ENCODE data around the gene EGFL8. TPM values are rescaled to one million over a fixed set of nuclear protein-coding genes. Genes with fewer than 3 reads are reported as not detected.

The EGFL8 gene
- total and polyA plus RNA-seq, 9 of the 15 experiments (the other 6 are each of a cell fraction or from before 2014, with no cell fraction given): 2.2 to 47.4 (median 14.2) TPM

DNA sequence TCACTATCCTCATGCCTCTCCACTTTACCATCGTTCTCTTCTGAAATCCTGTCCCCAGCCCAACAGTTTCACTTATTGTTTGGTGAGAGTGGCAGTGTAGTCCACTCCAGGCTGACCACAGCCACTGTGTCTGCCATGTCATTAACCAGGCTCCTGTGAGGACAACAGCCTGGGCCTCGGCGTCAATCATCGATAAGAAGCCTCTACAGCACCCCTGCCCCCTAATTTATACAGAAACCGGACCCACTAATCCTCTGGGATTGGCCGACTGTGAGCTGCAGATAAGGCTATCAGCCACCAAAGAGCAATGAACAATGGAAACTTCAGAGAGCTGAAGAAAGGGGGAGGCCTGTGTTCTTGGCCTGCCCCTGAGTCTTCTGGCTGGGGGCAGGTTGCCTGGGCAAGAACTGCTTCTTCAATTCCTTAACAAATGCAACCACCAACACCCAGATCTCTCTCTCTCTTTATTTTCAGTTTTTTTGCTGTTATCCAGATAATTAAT is 3.4 kb downstream of the EGFL8 start (continued):
- TF ChIP-seq, protein P1, sequence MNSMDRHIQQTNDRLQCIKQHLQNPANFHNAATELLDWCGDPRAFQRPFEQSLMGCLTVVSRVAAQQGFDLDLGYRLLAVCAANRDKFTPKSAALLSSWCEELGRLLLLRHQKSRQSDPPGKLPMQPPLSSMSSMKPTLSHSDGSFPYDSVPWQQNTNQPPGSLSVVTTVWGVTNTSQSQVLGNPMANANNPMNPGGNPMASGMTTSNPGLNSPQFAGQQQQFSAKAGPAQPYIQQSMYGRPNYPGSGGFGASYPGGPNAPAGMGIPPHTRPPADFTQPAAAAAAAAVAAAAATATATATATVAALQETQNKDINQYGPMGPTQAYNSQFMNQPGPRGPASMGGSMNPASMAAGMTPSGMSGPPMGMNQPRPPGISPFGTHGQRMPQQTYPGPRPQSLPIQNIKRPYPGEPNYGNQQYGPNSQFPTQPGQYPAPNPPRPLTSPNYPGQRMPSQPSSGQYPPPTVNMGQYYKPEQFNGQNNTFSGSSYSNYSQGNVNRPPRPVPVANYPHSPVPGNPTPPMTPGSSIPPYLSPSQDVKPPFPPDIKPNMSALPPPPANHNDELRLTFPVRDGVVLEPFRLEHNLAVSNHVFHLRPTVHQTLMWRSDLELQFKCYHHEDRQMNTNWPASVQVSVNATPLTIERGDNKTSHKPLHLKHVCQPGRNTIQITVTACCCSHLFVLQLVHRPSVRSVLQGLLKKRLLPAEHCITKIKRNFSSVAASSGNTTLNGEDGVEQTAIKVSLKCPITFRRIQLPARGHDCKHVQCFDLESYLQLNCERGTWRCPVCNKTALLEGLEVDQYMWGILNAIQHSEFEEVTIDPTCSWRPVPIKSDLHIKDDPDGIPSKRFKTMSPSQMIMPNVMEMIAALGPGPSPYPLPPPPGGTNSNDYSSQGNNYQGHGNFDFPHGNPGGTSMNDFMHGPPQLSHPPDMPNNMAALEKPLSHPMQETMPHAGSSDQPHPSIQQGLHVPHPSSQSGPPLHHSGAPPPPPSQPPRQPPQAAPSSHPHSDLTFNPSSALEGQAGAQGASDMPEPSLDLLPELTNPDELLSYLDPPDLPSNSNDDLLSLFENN (IDR thresholded peaks at IDR 0.05; ENCODE audit: low read depth in 2 of 2, low read length in 2 of 2): peak in 1 of 2 experiments; percentile 93; a peak in 2 of 4 replicates
- TF ChIP-seq EWSR1 (IDR thresholded peaks at IDR 0.05; ENCODE audit: borderline replicate concordance, low read depth, partially characterized antibody) (no peak), ZNF444 (CRISPR knock-in tag; IDR thresholded peaks at IDR 0.05) (0 out of 2 replicates have a peak, but pooled peaks have one; percentile 57), FOXJ2 (tag; IDR thresholded peaks at IDR 0.05) (no peak), U2AF1 (optimal IDR thresholded peaks at IDR 0.05; ENCODE audit: low read depth, low read length) (no peak), DPF2 (IDR thresholded peaks at IDR 0.05) (peak; percentile 98), RHOXF2B (CRISPR knock-in tag; conservative IDR thresholded peaks at IDR 0.05) (no peak), MTF1 (CRISPR knock-in tag; IDR thresholded peaks at IDR 0.05; ENCODE audit: borderline replicate concordance) (no peak), TAF1 (IDR thresholded peaks at IDR 0.05; ENCODE audit: control insufficient read depth, extremely low read depth, insufficient read depth, low read length, severe bottlenecking) (no peak), ZNF347 (CRISPR knock-in tag; IDR thresholded peaks at IDR 0.05; ENCODE audit: low read depth) (no peak), ZKSCAN8 (CRISPR knock-in tag; IDR thresholded peaks at IDR 0.05) (no peak; the same call in 1 of the 2 replicates), HDGF (IDR thresholded peaks at IDR 0.05) (peak; percentile 96; the same call in 1 of the 2 replicates), MECOM (CRISPR knock-in tag; IDR thresholded peaks at IDR 0.05) (peak; percentile 3; the same call in 1 of the 2 replicates), ETV1 (tag; conservative IDR thresholded peaks at IDR 0.05; ENCODE audit: low read depth) (no peak; the same call in 1 of the 2 replicates)
- TF ChIP-seq, protein P2, sequence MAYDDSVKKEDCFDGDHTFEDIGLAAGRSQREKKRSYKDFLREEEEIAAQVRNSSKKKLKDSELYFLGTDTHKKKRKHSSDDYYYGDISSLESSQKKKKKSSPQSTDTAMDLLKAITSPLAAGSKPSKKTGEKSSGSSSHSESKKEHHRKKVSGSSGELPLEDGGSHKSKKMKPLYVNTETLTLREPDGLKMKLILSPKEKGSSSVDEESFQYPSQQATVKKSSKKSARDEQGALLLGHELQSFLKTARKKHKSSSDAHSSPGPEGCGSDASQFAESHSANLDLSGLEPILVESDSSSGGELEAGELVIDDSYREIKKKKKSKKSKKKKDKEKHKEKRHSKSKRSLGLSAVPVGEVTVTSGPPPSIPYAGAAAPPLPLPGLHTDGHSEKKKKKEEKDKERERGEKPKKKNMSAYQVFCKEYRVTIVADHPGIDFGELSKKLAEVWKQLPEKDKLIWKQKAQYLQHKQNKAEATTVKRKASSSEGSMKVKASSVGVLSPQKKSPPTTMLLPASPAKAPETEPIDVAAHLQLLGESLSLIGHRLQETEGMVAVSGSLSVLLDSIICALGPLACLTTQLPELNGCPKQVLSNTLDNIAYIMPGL (CRISPR knock-in tag; IDR thresholded peaks at IDR 0.05): no peak
- TF ChIP-seq, protein P3, sequence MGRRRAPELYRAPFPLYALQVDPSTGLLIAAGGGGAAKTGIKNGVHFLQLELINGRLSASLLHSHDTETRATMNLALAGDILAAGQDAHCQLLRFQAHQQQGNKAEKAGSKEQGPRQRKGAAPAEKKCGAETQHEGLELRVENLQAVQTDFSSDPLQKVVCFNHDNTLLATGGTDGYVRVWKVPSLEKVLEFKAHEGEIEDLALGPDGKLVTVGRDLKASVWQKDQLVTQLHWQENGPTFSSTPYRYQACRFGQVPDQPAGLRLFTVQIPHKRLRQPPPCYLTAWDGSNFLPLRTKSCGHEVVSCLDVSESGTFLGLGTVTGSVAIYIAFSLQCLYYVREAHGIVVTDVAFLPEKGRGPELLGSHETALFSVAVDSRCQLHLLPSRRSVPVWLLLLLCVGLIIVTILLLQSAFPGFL (CRISPR knock-in tag; IDR thresholded peaks at IDR 0.05): no peak
- TF ChIP-seq, protein P4, sequence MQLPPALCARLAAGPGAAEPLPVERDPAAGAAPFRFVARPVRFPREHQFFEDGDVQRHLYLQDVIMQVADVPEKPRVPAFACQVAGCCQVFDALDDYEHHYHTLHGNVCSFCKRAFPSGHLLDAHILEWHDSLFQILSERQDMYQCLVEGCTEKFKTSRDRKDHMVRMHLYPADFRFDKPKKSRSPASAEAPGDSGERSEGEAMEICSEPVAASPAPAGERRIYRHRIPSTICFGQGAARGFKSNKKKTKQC (CRISPR knock-in tag; IDR thresholded peaks at IDR 0.05): no peak
- TF ChIP-seq, protein P5, sequence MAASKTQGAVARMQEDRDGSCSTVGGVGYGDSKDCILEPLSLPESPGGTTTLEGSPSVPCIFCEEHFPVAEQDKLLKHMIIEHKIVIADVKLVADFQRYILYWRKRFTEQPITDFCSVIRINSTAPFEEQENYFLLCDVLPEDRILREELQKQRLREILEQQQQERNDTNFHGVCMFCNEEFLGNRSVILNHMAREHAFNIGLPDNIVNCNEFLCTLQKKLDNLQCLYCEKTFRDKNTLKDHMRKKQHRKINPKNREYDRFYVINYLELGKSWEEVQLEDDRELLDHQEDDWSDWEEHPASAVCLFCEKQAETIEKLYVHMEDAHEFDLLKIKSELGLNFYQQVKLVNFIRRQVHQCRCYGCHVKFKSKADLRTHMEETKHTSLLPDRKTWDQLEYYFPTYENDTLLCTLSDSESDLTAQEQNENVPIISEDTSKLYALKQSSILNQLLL (CRISPR knock-in tag; IDR thresholded peaks at IDR 0.05; ENCODE audit: borderline replicate concordance): no peak

All from K562 (cell line).